Osteoblast (primary cell): ENCODE measurements around the gene AFDN. TPM values are rescaled to one million over a fixed set of nuclear protein-coding genes. Genes with fewer than 3 reads are reported as not detected.
A peak's percentile ranks its signal among the peaks of the same experiment; 100 is the strongest.
"Not testable (repeated sequence)": the region's sequence is repeated elsewhere in the genome, so short reads cannot be mapped to it uniquely, and the experiment has no call there.

Experiments used
- DNase-seq: peaks from one replicate; pipeline ENCODE4 v3.0.0; 2011; ENCODE audit warnings: low spot score, mixed read lengths; ENCODE audit not compliant: insufficient read length; ENCODE audit errors: missing footprints
- H2AFZ ChIP-seq: 2 replicates; pipeline ENCODE4 v1.6.0; 2011; ENCODE audit warnings: mild to moderate bottlenecking, low read length
- H3K27ac ChIP-seq: 2 replicates; pipeline ENCODE4 v1.5.1; 2011; ENCODE audit warnings: mild to moderate bottlenecking, low read depth, low read length, moderate library complexity
- H3K27me3 ChIP-seq: 2 replicates; pipeline ENCODE4 v1.6.0; 2012; ENCODE audit warnings: mild to moderate bottlenecking, control low read depth, inconsistent platforms, low read length, moderate library complexity; ENCODE audit not compliant: insufficient read depth
- H3K36me3 ChIP-seq: 2 replicates; pipeline ENCODE4 v1.5.1; 2011; ENCODE audit warnings: mild to moderate bottlenecking, low read length, control low read depth, moderate library complexity; ENCODE audit not compliant: insufficient read depth
- H3K4me1 ChIP-seq: 2 replicates; pipeline ENCODE4 v1.5.1; 2011; ENCODE audit warnings: mild to moderate bottlenecking, low read length, control low read depth, moderate library complexity; ENCODE audit not compliant: insufficient read depth
- H3K4me2 ChIP-seq: 2 replicates; pipeline ENCODE4 v1.6.0; 2011; ENCODE audit warnings: mild to moderate bottlenecking, low read length; ENCODE audit not compliant: insufficient read depth
- H3K4me3 ChIP-seq: fragments of 200-600 bp; sonication (generic); 3 replicates; pipeline ENCODE4 v1.5.1; 2012; ENCODE audit warnings: mild to moderate bottlenecking, low read length, inconsistent platforms; ENCODE audit not compliant: insufficient read depth
- H3K79me2 ChIP-seq: 2 replicates; pipeline ENCODE4 v1.6.0; 2012; ENCODE audit warnings: mild to moderate bottlenecking, low read length, control low read depth, inconsistent platforms; ENCODE audit not compliant: insufficient read depth
- H3K9me3 ChIP-seq: 2 replicates; pipeline ENCODE4 v1.5.1; 2011; ENCODE audit warnings: low read depth, low read length, control low read depth
- H4K20me1 ChIP-seq: 2 replicates; pipeline ENCODE4 v1.6.0; 2012; ENCODE audit warnings: mild to moderate bottlenecking, low read length, control low read depth; ENCODE audit not compliant: insufficient read depth
- CTCF ChIP-seq: IDR thresholded peaks from 2 replicates; pipeline ENCODE4 v1.5.1; 2011; ENCODE audit warnings: mild to moderate bottlenecking, low read depth, low read length, moderate library complexity; ENCODE audit errors: extremely low read depth
- total RNA-seq: library from RNA; depleted of rRNA; stranded (reverse); fragments of >200 nt; gene quantifications from 2 replicates; pipeline ENCODE4 v1.2.3, GENCODE V29; 2012

AFDN gene
- total RNA-seq, 1 donor, result 52.5 TPM

- H3K79me2 ChIP-seq, result no peaks in the 10 kb centered on the region
- no peaks in the 10 kb centered on the region for H3K4me1 ChIP-seq
- H4K20me1 ChIP-seq, result no peaks in the 10 kb centered on the region
Measured at GRCh38 chr6:167972193-167972592, 145.5 kb downstream of the AFDN start.

GRCh38 chr6:167973148-167973885 is 146.6 kb downstream of the AFDN start:
- DNase-seq, result no peak
- Histone ChIP-seq H3K36me3 (no peaks in the 10 kb centered on the region), H3K79me2 (no peaks in the 10 kb centered on the region), H3K4me1 (no peaks in the 10 kb centered on the region), H3K27me3 (no peaks in the 10 kb centered on the region), H3K4me3 (no peak overlapping the region), H3K4me2 (no peak overlapping the region), H4K20me1 (no peaks in the 10 kb centered on the region), H3K9me3 (no peaks in the 10 kb centered on the region), H2AFZ (no peak overlapping the region), H3K27ac (no peak overlapping the region)
- no peak for TF ChIP-seq CTCF

More at GRCh38 chr6:167972193-167972592, 145.5 kb downstream of the AFDN start:
- Histone ChIP-seq H3K36me3 (no peaks in the 10 kb centered on the region), H3K9me3 (no peaks in the 10 kb centered on the region), H3K4me3 (no peak overlapping the region), H3K4me2 (no peak overlapping the region), H3K27me3 (no peaks in the 10 kb centered on the region), H2AFZ (no peak overlapping the region), H3K27ac (no peak overlapping the region)
- TF ChIP-seq CTCF, result no peak
- no peak for DNase-seq

- Histone ChIP-seq H3K4me3 (no peak overlapping the region), H3K36me3 (no peaks in the 10 kb centered on the region), H3K27me3 (no peaks in the 10 kb centered on the region), H3K4me2 (no peak overlapping the region), H3K4me1 (no peaks in the 10 kb centered on the region), H3K27ac (no peak overlapping the region), H4K20me1 (no peaks in the 10 kb centered on the region), H3K9me3 (no peaks in the 10 kb centered on the region), H2AFZ (no peak overlapping the region), H3K79me2 (no peaks in the 10 kb centered on the region)
- DNase-seq, result peak; percentile 87
- TF ChIP-seq CTCF, result no peak
Measured at GRCh38 chr6:167974640-167975344, 148.1 kb downstream of the AFDN start.

- Histone ChIP-seq H3K4me3 (no peak overlapping the region), H3K79me2 (no peaks in the 10 kb centered on the region), H3K36me3 (no peaks in the 10 kb centered on the region), H3K4me2 (no peak overlapping the region), H3K9me3 (no peaks in the 10 kb centered on the region), H2AFZ (no peak overlapping the region), H4K20me1 (no peaks in the 10 kb centered on the region), H3K27me3 (no peaks in the 10 kb centered on the region), H3K4me1 (no peaks in the 10 kb centered on the region), H3K27ac (no peak overlapping the region)
- no peak for TF ChIP-seq CTCF
- no peak for DNase-seq
Measured at GRCh38 chr6:167975458-167975857, 148.7 kb downstream of the AFDN start.

GRCh38 chr6:167976116-167976657 is 149.5 kb downstream of the AFDN start:
- H3K36me3 ChIP-seq, H3K27me3 ChIP-seq, H3K79me2 ChIP-seq, H3K4me1 ChIP-seq, H3K4me2 ChIP-seq, H3K9me3 ChIP-seq, H3K27ac ChIP-seq, H2AFZ ChIP-seq, H4K20me1 ChIP-seq, DNase-seq, H3K4me3 ChIP-seq: not testable (repeated sequence)
